GM12865 (cell line): ENCODE measurements around the gene HOXA9.
A peak's percentile ranks its signal among the peaks of the same experiment; 100 is the strongest.

Source experiments
- DNase-seq: peaks from one replicate; pipeline ENCODE4 v3.0.0; 2010; ENCODE audit warnings: low read depth
- H3K4me3 ChIP-seq: 2 replicates; pipeline ENCODE4 v1.5.1; 2011; ENCODE audit warnings: mild to moderate bottlenecking, low read depth, low read length, control low read depth
- TF ChIP-seq, protein P1 (sequence below): IDR thresholded peaks from 2 replicates; pipeline ENCODE4 v1.5.1; 2011; ENCODE audit warnings: low read length, control low read depth, low read depth, inconsistent platforms; ENCODE audit not compliant: insufficient read depth; ENCODE audit errors: missing control alignments

HOXA9 gene

GRCh38 chr7:27181795-27182275 is 16.5 kb upstream of the HOXA9 start:
- H3K4me3 ChIP-seq = no peak overlapping the region
- TF ChIP-seq, protein P1, sequence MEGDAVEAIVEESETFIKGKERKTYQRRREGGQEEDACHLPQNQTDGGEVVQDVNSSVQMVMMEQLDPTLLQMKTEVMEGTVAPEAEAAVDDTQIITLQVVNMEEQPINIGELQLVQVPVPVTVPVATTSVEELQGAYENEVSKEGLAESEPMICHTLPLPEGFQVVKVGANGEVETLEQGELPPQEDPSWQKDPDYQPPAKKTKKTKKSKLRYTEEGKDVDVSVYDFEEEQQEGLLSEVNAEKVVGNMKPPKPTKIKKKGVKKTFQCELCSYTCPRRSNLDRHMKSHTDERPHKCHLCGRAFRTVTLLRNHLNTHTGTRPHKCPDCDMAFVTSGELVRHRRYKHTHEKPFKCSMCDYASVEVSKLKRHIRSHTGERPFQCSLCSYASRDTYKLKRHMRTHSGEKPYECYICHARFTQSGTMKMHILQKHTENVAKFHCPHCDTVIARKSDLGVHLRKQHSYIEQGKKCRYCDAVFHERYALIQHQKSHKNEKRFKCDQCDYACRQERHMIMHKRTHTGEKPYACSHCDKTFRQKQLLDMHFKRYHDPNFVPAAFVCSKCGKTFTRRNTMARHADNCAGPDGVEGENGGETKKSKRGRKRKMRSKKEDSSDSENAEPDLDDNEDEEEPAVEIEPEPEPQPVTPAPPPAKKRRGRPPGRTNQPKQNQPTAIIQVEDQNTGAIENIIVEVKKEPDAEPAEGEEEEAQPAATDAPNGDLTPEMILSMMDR = no peak
- no peak for DNase-seq

DNA sequence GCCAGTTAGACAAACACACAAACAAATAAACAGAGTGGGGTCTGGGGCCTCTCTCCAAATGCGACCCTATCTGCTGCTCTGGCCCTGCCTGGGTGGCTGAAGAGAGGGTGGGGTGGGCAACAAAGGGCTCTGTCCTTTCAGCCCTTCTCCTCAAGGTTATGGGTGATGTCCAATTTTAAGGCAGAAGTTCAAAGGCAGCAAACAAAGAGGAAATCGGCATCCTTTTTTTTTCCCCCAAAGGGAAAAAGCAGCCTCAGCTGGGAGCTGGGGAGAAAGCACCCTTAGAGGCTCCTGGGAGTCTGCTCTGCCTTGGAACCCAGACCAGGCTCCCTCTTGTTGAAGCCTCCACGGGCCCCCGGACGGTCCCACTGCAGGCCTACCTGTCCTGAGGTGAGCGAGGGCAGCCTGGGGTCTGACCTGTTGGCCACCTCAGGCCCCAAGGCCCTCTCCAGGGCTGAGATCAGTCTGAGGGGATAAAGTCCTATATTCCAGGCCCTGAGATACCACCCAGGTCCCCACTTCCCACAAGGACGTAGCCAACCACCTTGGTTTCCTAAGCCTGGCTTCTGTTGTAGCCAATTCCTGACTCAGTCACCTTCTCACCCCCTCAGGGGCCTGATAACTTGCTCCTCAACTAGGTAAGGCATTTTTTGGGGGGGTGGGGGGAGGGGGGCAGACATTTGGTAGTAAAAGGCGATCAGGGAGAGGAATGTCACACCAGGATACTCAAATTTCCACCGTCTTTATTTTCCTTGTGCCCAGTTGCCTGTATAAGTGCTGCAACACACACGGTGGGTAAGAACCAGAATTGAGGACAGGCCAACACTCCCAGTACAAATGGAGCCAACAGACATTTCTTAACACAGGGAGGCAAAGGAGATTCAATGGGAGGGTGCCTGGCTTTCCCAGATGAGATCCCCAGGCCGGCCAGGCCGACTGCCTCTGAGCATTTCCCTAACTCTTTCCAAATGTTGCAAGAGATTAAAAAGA is 15.4 kb upstream of the HOXA9 start:
- no peak for DNase-seq
- TF ChIP-seq, protein P1 = no peak
- no peak overlapping the region for H3K4me3 ChIP-seq

- TF ChIP-seq, protein P1 = peak; percentile 56
- DNase-seq = peak; percentile 34
- no peak overlapping the region for H3K4me3 ChIP-seq
Measured at GRCh38 chr7:27179503-27180430, 14.4 kb upstream of the HOXA9 start.

DNA sequence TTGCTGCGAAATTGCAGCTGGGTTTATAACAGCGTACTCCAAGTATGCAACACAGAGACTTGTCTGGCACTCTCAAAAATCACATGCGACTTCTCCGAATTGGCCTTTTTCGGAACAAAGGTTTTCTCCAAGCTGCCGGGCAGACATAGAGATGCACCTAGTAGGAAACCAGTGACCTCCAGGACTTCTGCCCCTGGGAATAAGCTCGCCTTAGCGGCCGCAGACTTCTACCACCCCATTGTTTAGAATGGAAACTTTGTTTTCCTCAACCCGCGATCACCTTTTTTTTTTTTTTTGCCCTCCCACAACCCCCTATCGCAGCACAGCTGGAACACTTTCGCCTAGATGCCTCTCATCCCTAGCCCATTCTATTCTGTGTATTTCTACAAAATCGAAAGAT is 13.7 kb upstream of the HOXA9 start:
- H3K4me3 ChIP-seq = no peak overlapping the region
- TF ChIP-seq, protein P1 = no peak
- DNase-seq = no peak

DNA sequence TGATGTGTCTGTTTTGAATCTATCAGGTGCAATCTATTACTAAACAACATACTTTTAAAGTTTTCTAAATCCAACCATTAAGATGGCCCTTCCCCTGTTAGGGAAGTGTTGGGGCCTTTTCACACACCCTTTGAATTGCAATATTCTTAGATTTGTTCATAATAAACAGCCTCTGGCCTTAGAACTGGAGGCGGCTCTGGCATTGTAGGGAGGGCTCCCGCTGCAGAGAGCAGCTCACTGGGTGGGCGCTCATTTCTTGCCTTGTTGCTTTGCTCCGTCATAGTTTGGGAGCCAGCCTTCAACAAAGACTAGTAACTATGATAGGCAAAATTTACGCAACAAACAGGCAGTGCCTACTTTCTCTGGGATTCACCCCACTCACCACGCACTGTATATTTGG is 13.0 kb upstream of the HOXA9 start:
- no peak for DNase-seq
- TF ChIP-seq, protein P1 = no peak
- no peak overlapping the region for H3K4me3 ChIP-seq

DNA sequence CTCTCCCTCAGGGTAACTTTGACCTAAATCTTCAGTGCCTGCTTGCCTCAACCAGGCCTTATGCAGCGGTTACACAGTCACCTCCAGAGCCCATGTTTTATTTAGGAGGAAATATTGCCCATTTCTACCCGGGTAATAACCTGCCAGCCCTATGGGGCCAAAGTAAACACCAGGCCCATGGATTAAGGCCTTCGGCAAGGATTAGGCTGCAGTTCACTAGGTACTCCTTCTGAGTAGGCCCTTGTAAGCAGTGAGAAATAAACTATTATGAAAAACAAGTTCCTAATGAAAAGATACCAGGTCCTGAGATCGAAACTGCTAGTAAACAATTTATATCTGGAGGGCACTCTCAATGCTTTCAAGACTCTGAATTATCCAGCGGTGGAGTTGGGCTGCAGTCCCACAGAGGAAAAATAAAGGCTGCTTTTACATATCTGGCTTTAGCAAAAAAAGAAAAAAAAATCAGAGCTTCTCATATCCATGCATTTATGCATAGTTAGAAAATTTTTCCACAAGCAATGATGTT is 12.5 kb upstream of the HOXA9 start:
- no peak overlapping the region for H3K4me3 ChIP-seq
- TF ChIP-seq, protein P1 = no peak
- no peak for DNase-seq
